ENCODE measurements around the gene EML1.

Gene EML1

GRCh38 chr14:99806836-99807235, 13.6 kb downstream of the EML1 start:
- no peak for DNase-seq

GRCh38 chr14:99807413-99808153, 14.4 kb downstream of the EML1 start:
- peak; percentile 37 for DNase-seq

GRCh38 chr14:99808154-99808505, 14.9 kb downstream of the EML1 start:
- no peak for DNase-seq

GRCh38 chr14:99808515-99808914, 15.3 kb downstream of the EML1 start:
- no peak for DNase-seq

- peak; percentile 35 for DNase-seq
Observed at GRCh38 chr14:99809360-99809759, 16.1 kb downstream of the EML1 start.

GRCh38 chr14:99809859-99810558, 16.8 kb downstream of the EML1 start:
- DNase-seq: no peak

DNA sequence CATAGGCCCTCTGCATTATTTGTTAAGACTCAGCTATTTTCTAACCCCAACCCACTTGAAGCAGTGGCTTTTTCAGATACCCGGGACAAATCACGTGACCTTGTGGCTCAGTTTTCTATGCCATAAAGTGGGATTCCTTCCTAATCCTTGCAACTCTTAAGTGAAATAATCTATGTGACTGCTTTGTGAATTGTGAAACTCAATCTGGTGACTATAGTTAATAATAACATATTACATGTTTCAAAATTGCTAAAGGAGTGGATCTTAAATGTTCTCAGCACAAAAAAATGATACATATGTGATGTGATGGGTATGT, 17.3 kb downstream of the EML1 start:
- DNase-seq: no peak

DNA sequence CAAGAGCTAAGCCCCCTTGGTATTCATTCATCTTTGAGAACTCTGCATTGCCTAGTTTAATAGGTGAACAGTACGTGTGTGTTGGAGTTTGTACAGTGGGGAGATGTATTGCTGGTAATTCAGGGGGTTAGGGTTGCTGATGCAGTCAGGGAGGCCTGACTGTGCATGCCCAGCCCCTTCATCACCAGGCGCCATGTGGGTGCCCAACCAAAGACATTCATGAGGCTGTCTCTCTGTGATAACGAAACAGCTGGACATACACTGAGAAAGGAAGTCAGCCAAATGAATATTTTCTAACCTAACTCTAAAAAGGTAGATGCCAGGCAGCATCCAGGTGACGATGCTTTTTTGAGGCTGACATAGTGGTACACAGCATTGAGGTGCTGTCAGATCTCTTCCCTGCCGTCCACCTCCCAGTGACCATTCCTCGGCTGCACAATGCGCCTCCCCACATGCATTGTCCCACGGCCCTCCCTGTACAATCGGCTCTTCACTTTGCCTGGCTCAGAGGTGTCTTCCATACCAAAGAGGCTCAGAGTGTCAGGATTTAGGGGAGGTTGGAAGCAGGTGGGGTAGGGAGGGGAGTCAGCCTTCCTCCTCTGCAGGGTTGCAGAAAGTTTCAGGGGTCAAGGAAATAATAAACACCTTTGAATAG, 19.0 kb downstream of the EML1 start:
- no peak for DNase-seq

DNA sequence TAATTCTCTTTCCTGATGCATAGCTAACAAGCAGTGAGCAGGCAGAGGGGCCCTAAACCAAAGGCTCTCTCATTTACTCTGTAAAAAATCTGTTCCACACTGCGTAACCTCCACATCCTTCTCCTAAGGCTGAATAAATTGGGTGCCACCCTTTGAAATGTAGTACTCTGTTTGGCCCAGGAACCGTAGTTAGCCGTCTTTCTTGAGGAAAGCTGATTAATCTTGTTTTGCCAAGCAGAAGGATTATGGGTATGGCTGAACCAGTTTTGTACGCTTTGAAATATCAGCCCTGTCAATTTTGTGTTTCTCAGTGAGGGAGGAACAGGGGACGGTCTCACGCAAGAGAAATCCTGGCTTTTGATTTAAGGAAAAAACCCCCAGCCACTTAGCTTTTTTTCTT, 19.7 kb downstream of the EML1 start:
- no peak for DNase-seq

- DNase-seq: no peak
Observed at GRCh38 chr14:99815696-99816095, 22.5 kb downstream of the EML1 start.

DNA sequence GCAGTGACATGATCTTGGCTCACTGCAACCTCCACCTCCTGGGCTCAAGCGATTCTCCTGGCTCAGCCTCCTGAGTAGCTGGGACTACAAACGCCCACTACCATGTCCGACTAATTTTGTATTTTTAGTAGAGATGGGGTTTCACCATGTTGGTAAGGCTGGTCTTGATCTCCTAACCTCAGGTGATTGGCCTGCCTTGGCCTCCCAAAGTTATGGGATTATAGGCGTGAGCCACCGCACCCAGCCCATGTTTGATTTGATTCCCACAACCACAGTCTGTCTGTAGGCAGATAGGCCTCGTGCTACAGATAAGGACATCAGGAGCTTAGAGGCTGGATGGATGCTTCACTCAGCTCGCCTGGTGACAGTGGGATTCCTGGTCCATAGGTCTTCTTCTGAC, 23.0 kb downstream of the EML1 start:
- no peak for DNase-seq

GRCh38 chr14:99816642-99817041, 23.4 kb downstream of the EML1 start:
- no peak for DNase-seq

- DNase-seq: no peak
Observed at GRCh38 chr14:99817331-99817730, 24.1 kb downstream of the EML1 start.

DNA sequence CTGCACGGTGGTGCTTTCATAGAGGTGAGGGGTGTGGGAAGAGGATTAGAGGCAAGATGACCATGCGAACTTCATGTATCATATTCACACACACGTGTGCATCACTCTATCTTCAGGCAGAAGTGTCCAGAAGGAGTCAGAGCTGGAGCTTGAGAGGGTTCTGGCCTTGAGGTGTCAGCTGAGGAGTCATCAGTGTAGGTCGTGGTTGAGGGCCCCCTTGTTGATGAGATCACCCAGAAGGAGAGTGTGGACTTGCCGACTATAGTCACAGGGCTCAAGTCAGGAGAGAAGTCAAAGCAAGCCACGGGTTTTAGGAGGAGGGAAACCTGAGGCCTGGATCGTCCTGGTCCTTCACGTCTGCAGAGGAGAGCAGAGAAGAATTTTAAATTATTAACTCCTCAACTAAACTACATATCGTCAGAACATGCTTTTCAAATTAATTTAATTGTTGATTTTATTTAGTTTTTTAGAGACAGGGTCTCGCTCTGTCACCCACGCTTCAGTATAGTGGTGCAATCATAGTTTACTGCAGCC, 25.4 kb downstream of the EML1 start:
- no peak for DNase-seq

DNA sequence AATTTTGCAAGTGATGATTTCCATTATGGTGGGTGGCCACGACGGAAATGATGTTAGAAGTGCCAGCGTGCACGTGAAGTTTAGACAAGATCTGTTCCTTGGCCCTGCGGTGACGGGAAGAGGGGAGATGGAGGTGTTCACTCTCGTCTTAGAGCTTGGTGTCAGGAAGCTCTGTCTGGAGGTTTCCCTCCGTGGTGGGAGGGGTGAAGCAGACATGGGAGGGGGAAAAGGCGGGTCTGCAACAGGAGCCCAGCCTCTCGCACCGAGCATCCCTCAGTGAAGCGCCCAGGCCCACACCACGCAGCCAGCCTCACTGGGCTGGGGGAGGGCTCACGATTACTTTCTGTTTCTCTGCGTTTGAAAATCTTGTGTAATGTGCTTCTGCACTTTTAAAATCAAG, 26.3 kb downstream of the EML1 start:
- DNase-seq: no peak

DNA sequence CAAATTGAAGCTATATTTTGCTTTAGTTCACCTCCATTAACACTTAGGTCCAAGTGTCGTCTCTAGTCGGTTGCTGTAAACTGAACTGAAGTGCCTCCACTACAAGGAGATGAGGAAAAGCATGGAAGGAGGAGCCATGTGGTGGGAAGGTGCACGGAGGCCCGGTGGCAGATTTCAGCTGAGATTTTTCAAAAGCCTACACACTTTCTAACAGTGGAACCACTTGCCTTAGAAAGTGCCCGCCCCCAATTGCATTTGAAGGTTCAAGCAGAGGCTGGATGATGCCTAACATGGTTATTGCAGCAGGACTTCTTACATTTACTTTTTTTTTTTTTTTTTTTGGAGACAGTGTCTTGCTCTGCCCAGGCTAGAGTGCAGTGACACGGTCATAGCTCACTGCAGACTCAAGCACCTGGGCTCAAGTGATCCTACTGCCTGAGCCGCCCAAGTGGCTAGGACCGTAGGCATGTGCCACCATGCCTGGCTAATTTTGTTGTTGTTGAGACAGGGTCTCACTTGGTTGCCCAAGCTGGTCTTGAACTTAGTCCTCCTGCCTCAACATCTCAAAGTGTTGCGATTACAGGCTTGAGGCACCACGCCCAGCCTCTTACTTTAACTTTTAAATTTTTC, 27.6 kb downstream of the EML1 start:
- no peak for DNase-seq

DNA sequence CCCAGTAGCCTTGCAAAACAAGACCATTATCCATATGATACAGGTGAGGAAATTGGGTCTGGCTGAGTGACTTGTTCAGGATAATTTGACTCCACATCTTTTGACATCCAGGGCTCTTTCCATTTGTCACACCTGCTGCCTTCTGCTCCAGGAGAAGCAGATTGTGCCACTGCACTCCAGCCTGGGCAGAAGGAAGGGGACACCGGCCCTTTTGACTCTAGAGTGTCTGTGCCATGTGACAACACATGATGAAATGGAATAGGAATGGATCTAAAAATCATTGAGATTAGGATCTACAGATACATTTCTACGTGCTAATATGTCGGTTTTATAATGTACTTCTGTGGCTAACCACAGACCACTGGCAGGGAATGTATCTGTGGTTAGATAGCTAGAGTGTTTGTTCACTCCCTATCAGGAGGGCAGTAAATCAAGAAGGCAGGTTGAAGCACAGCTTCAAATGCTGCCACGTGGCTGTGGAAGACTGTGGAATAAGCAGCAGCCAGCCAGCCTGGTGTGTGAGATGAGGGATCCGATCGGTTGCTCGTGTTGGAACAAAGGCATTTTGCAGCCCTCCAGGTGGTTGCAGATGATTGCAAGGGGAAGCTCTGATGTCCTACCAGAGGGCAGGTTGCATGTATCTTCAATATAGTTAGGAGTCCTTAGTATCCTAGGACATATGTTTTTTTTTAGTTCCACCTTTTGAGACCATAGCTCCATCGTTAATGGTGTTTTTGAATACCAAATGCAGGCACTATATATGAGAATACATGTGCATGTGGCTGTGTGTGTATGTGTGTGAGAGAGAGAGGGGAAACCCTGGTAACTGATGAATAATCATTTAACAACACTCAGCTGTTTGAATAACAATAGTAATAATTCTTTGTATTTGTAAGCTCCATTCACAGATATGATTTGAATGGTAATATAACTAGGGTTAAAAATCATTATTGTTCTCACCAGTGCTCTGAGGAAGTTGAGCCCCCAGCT, 28.6 kb downstream of the EML1 start:
- DNase-seq: peak; percentile 95

DNA sequence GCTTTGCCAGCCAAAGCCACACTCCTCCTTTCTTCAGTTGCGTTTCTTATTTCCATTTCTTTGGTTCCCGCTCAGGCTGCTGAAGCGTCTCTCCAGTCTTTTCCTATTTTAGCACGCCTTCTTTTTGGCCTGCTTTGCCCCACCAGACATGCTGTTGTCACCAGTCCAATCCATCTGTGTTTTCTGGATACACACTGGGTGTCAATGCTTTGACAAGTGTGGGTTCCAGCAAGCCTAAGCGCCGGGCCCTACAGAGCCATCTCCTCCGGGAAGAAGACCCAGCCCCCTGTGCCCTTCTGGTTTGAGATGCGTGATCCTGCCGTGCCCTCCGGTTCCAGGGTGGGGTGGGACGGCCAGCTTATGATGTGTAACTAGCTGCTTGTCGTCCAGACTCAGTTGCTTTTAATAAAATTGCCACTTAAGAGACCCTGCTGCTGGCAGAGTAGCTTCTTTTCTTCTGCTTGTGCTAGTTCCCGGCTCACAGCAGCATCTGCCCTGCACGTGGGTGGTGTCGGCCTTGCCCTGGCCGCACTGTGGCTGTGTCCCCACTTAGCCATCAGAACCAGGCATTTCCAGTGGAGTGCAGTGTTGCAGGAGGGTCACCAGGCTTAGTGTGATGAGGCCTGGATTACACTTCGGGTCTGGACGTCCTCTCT, 29.7 kb downstream of the EML1 start:
- DNase-seq: no peak

DNA sequence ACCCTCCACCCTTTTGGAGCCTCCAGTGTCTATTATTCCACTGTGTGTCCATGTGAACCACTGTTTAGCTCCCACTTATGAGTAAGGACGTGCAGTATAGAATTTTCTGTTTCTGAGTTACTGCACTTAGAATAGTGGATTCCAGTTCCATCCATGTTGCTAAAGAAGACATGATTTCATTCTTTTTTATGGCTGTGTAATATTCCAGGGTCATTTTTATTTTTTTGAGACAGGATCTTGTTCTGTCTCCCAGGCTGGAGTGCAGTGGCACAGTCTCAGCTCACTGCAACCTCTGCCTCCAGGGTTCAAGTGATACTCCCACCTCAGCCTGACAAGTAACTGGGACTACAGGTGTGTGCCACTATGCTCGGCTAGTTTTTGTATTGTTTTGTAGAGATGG, 31.6 kb downstream of the EML1 start:
- DNase-seq: no peak

DNA sequence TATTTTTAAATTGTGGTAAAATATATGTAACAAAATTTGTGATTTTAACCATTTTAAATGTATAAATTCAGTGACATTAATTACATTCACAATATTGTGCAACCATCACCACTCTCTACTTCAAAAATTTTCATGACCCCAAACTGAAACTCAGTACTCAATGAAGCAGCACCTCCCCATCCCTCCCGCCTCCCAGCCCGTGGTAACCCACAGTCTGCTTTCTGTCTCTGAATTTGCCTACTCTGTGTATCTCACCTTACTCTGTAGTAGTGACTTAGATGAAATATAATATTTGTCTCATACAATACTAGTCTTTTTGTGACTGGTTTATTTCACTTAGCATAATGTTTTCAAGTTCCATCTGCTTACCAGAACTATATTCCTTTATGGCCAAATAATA, 36.2 kb downstream of the EML1 start:
- DNase-seq: no peak

DNA sequence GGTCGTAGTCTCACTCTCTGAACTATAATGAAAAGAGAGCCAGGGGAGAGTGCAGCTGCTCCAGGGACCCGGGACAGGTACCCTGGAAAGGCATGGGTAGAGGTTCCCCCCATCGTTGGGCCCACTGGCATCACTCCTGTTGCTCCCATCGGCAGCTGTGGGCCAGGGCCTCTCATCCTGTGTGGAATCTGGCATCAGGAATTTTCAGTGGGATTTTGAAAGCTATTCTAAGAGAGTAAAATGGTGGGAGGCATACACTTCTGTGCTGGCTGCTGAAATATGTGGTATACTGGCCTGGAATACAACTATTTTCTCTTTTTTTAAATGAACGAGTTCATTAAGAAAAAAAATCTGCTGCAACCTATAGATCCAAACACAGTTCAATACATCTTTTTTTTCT, 38.1 kb downstream of the EML1 start:
- no peak for DNase-seq
